ENCODE measurements around the gene STOX1. TPM values are rescaled to one million over a fixed set of nuclear protein-coding genes. Genes with fewer than 3 reads are reported as not detected.
"Not testable (repeated sequence)": the region's sequence is repeated elsewhere in the genome, so short reads cannot be mapped to it uniquely, and the experiment has no call there.

STOX1 gene
- total RNA-seq, 2 experiments from 2014 or later = 0.50 to 0.60 TPM

GRCh38 chr10:68902382-68902781, 75.1 kb downstream of the STOX1 start:
- Mint-ChIP-seq H3K36me3 (ENCODE audit: low read depth) (peaks cover 38% of the 10 kb centered on the region), H3K9me3 (no peaks in the 10 kb centered on the region), H3K4me3 (peak overlapping the region; percentile 93), H3K27ac (peak overlapping the region; percentile 95), H3K27me3 (no peaks in the 10 kb centered on the region), H3K4me1 (peaks cover 54% of the 10 kb centered on the region)
- ChIA-PET POLR2A (interaction anchor here (1.0 to 1.7 kb wide), 6 partner anchors 11 to 569 kb away, joined by 3 to 7 read pairs (median 4); partner anchors contain the start of genes CCAR1, DDX21, HNRNPH3 and PBLD), CTCF (no interaction called here)
- DNase-seq = no peak

DNA sequence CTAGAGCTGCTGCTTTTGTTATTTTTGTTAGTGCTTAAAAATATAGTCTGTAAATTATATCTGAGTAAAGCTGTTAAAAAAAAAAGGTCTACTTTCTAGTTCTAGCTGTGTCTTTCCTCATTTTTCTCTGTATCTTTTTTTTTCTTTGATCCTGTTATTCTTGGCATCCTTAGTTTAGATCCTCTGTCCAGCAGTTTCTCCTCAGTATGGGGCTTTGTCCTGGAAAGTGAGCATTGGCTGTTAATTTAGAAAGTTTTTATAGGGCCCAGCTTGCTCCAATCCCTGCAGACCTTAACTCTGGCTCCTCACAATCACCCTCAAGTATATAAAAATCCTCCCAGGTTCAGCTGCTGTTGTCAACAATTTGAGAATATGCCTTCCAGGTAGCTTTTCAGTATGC, 97.3 kb downstream of the STOX1 start:
- H3K27me3 Mint-ChIP-seq = no peaks in the 10 kb centered on the region
- H3K27ac Mint-ChIP-seq = no peak overlapping the region
- CTCF ChIA-PET = interaction anchor here (0.7 kb wide), 1 partner anchor 56 kb away, joined by 4 read pairs; no protein-coding TSS in a partner anchor
- DNase-seq = no peak
- H3K36me3 Mint-ChIP-seq (ENCODE audit: low read depth) = peaks cover 39% of the 10 kb centered on the region
- no peak overlapping the region for H3K4me3 Mint-ChIP-seq
- POLR2A ChIA-PET = interaction anchor here (1.0 kb wide), 1 partner anchor 18 kb away, joined by 4 read pairs; no protein-coding TSS in a partner anchor
- no peaks in the 10 kb centered on the region for H3K9me3 Mint-ChIP-seq
- peaks cover 3% of the 10 kb centered on the region for H3K4me1 Mint-ChIP-seq

GRCh38 chr10:68925489-68925888, 98.2 kb downstream of the STOX1 start:
- CTCF ChIA-PET = no interaction called here
- POLR2A ChIA-PET = no interaction called here
- Mint-ChIP-seq H3K9me3 (no peaks in the 10 kb centered on the region), H3K36me3 (ENCODE audit: low read depth) (peaks cover 35% of the 10 kb centered on the region), H3K27ac (no peak overlapping the region), H3K27me3 (no peaks in the 10 kb centered on the region), H3K4me1 (peaks cover 3% of the 10 kb centered on the region), H3K4me3 (no peak overlapping the region)
- no peak for DNase-seq

DNA sequence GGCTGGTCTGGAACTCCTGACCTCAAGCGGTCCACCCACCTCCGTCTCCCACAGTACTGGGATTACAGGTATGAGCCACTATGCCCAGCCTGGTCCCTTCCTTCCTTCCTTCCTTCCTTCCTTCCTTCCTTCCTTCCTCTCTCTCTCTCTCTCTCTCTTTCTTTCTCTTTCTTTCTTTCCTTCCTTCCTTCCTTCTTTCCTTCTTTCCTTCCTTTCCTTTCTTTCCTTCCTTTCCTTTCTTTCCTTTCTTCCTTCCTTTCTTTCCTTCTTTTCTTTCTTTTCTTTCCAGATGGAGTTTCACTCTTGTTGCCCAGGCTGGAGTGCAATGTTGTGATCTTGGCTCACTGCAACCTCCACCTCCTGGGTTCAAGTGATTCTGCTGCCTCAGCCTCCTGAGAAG, 101.8 kb downstream of the STOX1 start:
- H3K4me1 Mint-ChIP-seq, H3K27ac Mint-ChIP-seq, H3K4me3 Mint-ChIP-seq, POLR2A ChIA-PET, H3K9me3 Mint-ChIP-seq, DNase-seq, H3K27me3 Mint-ChIP-seq: not testable (repeated sequence)
- H3K36me3 Mint-ChIP-seq (ENCODE audit: low read depth) = peaks cover 34% of the 10 kb centered on the region
- CTCF ChIA-PET = interaction anchor here (0.6 to 1.1 kb wide), 2 partner anchors 86 to 133 kb away, joined by 3 to 5 read pairs; no protein-coding TSS in a partner anchor

GRCh38 chr10:68929888-68930287, 102.6 kb downstream of the STOX1 start:
- CTCF ChIA-PET = interaction anchor here (0.6 to 1.1 kb wide), 2 partner anchors 87 to 134 kb away, joined by 3 to 5 read pairs; no protein-coding TSS in a partner anchor
- H3K27me3 Mint-ChIP-seq, POLR2A ChIA-PET, H3K4me3 Mint-ChIP-seq, DNase-seq, H3K4me1 Mint-ChIP-seq, H3K9me3 Mint-ChIP-seq, H3K27ac Mint-ChIP-seq: not testable (repeated sequence)
- peaks cover 30% of the 10 kb centered on the region for H3K36me3 Mint-ChIP-seq (ENCODE audit: low read depth)

DNA sequence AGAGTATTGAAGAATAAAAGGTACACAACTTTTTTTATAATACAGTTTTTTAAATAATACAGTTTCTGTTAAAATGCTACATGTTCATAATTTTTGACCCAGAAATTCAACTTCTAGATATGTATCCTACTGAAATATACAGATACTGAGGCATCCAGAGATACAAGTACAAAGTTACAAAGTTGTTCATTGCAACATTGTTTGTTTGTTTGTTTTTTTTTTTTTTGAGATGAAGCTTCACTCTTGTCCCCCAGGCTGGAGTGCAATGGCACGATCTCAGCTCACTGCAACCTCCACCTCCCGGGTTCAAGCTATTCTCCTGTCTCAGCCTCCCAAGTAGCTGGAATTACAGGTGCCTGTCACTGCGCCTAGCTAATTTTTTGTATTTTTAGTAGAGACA, 105.5 kb downstream of the STOX1 start:
- Mint-ChIP-seq H3K36me3 (ENCODE audit: low read depth) (peaks cover 43% of the 10 kb centered on the region), H3K4me1 (peaks cover 15% of the 10 kb centered on the region)
- H3K4me3 Mint-ChIP-seq, H3K27me3 Mint-ChIP-seq, H3K27ac Mint-ChIP-seq, CTCF ChIA-PET, DNase-seq, H3K9me3 Mint-ChIP-seq: not testable (repeated sequence)
- POLR2A ChIA-PET = interaction anchor here (1.8 kb wide), 1 partner anchor 23 kb away, joined by 6 read pairs; the partner anchor contains the start of gene DDX21

- H3K36me3 Mint-ChIP-seq (ENCODE audit: low read depth) = peaks cover 52% of the 10 kb centered on the region
- peaks cover 15% of the 10 kb centered on the region for H3K4me1 Mint-ChIP-seq
- DNase-seq = no peak
- no peak overlapping the region for H3K27ac Mint-ChIP-seq
- no peaks in the 10 kb centered on the region for H3K9me3 Mint-ChIP-seq
- H3K27me3 Mint-ChIP-seq = no peaks in the 10 kb centered on the region
- CTCF ChIA-PET = no interaction called here
- POLR2A ChIA-PET = interaction anchor here (1.0 kb wide), 2 partner anchors 20 to 35 kb away, joined by 4 read pairs; no protein-coding TSS in a partner anchor
- H3K4me3 Mint-ChIP-seq = no peak overlapping the region
These were observed 107.7 kb downstream of the STOX1 start for GRCh38 chr10:68934994-68935393.

- ChIA-PET POLR2A (interaction anchor here (1.5 kb wide), 1 partner anchor 37 kb away, joined by 3 read pairs; the partner anchor contains the start of gene DDX50), CTCF (no interaction called here)
- Mint-ChIP-seq H3K4me1 (peaks cover 12% of the 10 kb centered on the region), H3K27ac (no peak overlapping the region), H3K27me3 (no peaks in the 10 kb centered on the region), H3K36me3 (ENCODE audit: low read depth) (peaks cover 50% of the 10 kb centered on the region), H3K4me3 (no peak overlapping the region), H3K9me3 (no peaks in the 10 kb centered on the region)
- DNase-seq = no peak
These were observed 110.8 kb downstream of the STOX1 start for GRCh38 chr10:68938117-68938516.

- no peaks in the 10 kb centered on the region for H3K9me3 Mint-ChIP-seq
- H3K27me3 Mint-ChIP-seq = no peaks in the 10 kb centered on the region
- ChIA-PET CTCF (interaction anchor here (0.5 to 0.8 kb wide), 2 partner anchors 17 to 106 kb away, joined by 3 read pairs; partner anchors contain the start of gene DDX21), POLR2A (interaction anchor here (1.5 kb wide), 1 partner anchor 37 kb away, joined by 3 read pairs; the partner anchor contains the start of gene DDX50)
- peaks cover 12% of the 10 kb centered on the region for H3K4me1 Mint-ChIP-seq
- no peak for DNase-seq
- peaks cover 53% of the 10 kb centered on the region for H3K36me3 Mint-ChIP-seq (ENCODE audit: low read depth)
- H3K27ac Mint-ChIP-seq = no peak overlapping the region
- no peak overlapping the region for H3K4me3 Mint-ChIP-seq
These were observed 111.6 kb downstream of the STOX1 start for GRCh38 chr10:68938884-68939283.

GRCh38 chr10:68940917-68941316, 113.6 kb downstream of the STOX1 start:
- H3K36me3 Mint-ChIP-seq (ENCODE audit: low read depth) = peaks cover 54% of the 10 kb centered on the region
- CTCF ChIA-PET = interaction anchor here (0.9 kb wide), 1 partner anchor 592 kb away, joined by 3 read pairs; no protein-coding TSS in a partner anchor
- not testable (repeated sequence) for H3K4me1 Mint-ChIP-seq, H3K4me3 Mint-ChIP-seq, H3K9me3 Mint-ChIP-seq, H3K27ac Mint-ChIP-seq, DNase-seq, H3K27me3 Mint-ChIP-seq
- POLR2A ChIA-PET = interaction anchor here (1.6 to 2.2 kb wide), 2 partner anchors 14 to 15 kb away, joined by 5 to 8 read pairs; partner anchors contain the start of gene DDX21

Other genes starting within 250 kb of the STOX1 start
- gene CCAR1, start 106.3 kb upstream of the STOX1 start, total RNA-seq = 10 to 100 TPM; 80.1 to 86.3 TPM
- gene DDX50, start 73.8 kb downstream of the STOX1 start, total RNA-seq = 10 to 100 TPM; 51.9 to 56.2 TPM
- gene DDX21, start 128.6 kb downstream of the STOX1 start, total RNA-seq = 10 to 100 TPM; 82.3 to 82.7 TPM
- gene KIFBP, start 161.3 kb downstream of the STOX1 start, total RNA-seq = 10 to 100 TPM; 16.4 to 18.3 TPM